Measurements from ENCODE around the gene MRNIP.

GRCh38 chr5:179872055-179872827 is 13.6 kb upstream of the MRNIP start:
- TF ChIP-seq, protein P1, sequence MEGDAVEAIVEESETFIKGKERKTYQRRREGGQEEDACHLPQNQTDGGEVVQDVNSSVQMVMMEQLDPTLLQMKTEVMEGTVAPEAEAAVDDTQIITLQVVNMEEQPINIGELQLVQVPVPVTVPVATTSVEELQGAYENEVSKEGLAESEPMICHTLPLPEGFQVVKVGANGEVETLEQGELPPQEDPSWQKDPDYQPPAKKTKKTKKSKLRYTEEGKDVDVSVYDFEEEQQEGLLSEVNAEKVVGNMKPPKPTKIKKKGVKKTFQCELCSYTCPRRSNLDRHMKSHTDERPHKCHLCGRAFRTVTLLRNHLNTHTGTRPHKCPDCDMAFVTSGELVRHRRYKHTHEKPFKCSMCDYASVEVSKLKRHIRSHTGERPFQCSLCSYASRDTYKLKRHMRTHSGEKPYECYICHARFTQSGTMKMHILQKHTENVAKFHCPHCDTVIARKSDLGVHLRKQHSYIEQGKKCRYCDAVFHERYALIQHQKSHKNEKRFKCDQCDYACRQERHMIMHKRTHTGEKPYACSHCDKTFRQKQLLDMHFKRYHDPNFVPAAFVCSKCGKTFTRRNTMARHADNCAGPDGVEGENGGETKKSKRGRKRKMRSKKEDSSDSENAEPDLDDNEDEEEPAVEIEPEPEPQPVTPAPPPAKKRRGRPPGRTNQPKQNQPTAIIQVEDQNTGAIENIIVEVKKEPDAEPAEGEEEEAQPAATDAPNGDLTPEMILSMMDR (IDR thresholded peaks at IDR 0.05; ENCODE audit: insufficient read depth, low read length) = no peak
- TF ChIP-seq, protein P2, sequence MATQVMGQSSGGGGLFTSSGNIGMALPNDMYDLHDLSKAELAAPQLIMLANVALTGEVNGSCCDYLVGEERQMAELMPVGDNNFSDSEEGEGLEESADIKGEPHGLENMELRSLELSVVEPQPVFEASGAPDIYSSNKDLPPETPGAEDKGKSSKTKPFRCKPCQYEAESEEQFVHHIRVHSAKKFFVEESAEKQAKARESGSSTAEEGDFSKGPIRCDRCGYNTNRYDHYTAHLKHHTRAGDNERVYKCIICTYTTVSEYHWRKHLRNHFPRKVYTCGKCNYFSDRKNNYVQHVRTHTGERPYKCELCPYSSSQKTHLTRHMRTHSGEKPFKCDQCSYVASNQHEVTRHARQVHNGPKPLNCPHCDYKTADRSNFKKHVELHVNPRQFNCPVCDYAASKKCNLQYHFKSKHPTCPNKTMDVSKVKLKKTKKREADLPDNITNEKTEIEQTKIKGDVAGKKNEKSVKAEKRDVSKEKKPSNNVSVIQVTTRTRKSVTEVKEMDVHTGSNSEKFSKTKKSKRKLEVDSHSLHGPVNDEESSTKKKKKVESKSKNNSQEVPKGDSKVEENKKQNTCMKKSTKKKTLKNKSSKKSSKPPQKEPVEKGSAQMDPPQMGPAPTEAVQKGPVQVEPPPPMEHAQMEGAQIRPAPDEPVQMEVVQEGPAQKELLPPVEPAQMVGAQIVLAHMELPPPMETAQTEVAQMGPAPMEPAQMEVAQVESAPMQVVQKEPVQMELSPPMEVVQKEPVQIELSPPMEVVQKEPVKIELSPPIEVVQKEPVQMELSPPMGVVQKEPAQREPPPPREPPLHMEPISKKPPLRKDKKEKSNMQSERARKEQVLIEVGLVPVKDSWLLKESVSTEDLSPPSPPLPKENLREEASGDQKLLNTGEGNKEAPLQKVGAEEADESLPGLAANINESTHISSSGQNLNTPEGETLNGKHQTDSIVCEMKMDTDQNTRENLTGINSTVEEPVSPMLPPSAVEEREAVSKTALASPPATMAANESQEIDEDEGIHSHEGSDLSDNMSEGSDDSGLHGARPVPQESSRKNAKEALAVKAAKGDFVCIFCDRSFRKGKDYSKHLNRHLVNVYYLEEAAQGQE (IDR thresholded peaks at IDR 0.05; ENCODE audit: insufficient replicate concordance, low read depth) = no peak

Measured in HL-60 (cell line).